PC-3 (cell line): Measurements from ENCODE around the gene ERAP2. TPM values are rescaled to one million over a fixed set of nuclear protein-coding genes. Genes with fewer than 3 reads are reported as not detected.
A peak's percentile ranks its signal among the peaks of the same experiment; 100 is the strongest.

Experiments
- ATAC-seq: fragments of 200-7000 bp; cut with Tn5 transposase; 2 replicates; pipeline ENCODE4 v1.9.1; 2020; ENCODE audit warnings: mild to moderate bottlenecking, moderate library complexity
- BruUV-seq: library from RNA; stranded (reverse); fragments of 400-500 nt; replicated peaks from 2 replicates; lab custom pipeline; 2021; lab: Mats Ljungman, UMichigan
- CTCF ChIA-PET: fragments of 300-600 bp; sonication (Branson Sonifier 250); formaldehyde crosslinking; loops from one replicate; lab custom pipeline; 2022; ENCODE audit warnings: antibody characterized with exemption; lab: Charles Lee
- POLR2A ChIA-PET: fragments of 300-600 bp; sonication (Branson Sonifier 250); formaldehyde crosslinking; loops from one replicate; lab custom pipeline; 2022; ENCODE audit warnings: antibody characterized with exemption; ENCODE audit not compliant: unreplicated experiment; lab: Charles Lee
- DNase-seq: peaks from one replicate; pipeline ENCODE4 v3.0.0-alpha.2; 2015
- H2AFZ ChIP-seq: fragments of 300-600 bp; sonication (generic); 2 replicates; pipeline ENCODE4 v1.6.0; 2016; ENCODE audit warnings: antibody characterized with exemption, low read length
- H3F3A ChIP-seq: fragments of 300-600 bp; sonication (generic); one replicate; pipeline ENCODE4 v1.6.0; 2017; ENCODE audit warnings: antibody characterized with exemption, low read length, control low read depth, mild to moderate bottlenecking; ENCODE audit not compliant: unreplicated experiment
- H3K27ac ChIP-seq: fragments of 300-600 bp; sonication (generic); 2 replicates; pipeline ENCODE4 v1.5.1; 2016; ENCODE audit warnings: mild to moderate bottlenecking, low read length
- H3K27me3 ChIP-seq: fragments of 300-600 bp; sonication (generic); 2 replicates; pipeline ENCODE4 v1.6.1; 2016; ENCODE audit warnings: low read length, mixed read lengths
- H3K36me3 ChIP-seq: fragments of 300-600 bp; sonication (generic); 2 replicates; pipeline ENCODE4 v1.6.1; 2016; ENCODE audit warnings: low read depth, mixed run types, low read length, mixed read lengths
- H3K4me1 ChIP-seq: fragments of 300-600 bp; sonication (generic); 2 replicates; pipeline ENCODE4 v1.5.1; 2016; ENCODE audit warnings: low read length; ENCODE audit not compliant: insufficient read depth
- H3K4me2 ChIP-seq: fragments of 300-600 bp; sonication (generic); 2 replicates; pipeline ENCODE4 v1.6.0; 2016; ENCODE audit warnings: low read length
- H3K4me3 ChIP-seq: fragments of 300-600 bp; sonication (generic); 2 replicates; pipeline ENCODE4 v1.5.1; 2016; ENCODE audit warnings: mild to moderate bottlenecking, low read length, mixed read lengths
- H3K79me2 ChIP-seq: fragments of 300-600 bp; sonication (generic); 2 replicates; pipeline ENCODE4 v1.6.1; 2017; ENCODE audit warnings: low read length, mixed read lengths
- H3K9ac ChIP-seq: fragments of 300-600 bp; sonication (generic); 2 replicates; pipeline ENCODE4 v1.6.0; 2016; ENCODE audit warnings: mild to moderate bottlenecking, low read length
- H3K9me2 ChIP-seq: fragments of 300-600 bp; sonication (generic); replicated peaks from 2 replicates; pipeline ENCODE4 v1.6.1; 2016; ENCODE audit warnings: mixed run types, low read length, mixed read lengths
- H3K9me3 ChIP-seq: fragments of 300-600 bp; sonication (generic); 2 replicates; pipeline ENCODE4 v1.6.1; 2016; ENCODE audit warnings: low read length, mixed read lengths
- H4K20me1 ChIP-seq: fragments of 300-600 bp; sonication (generic); 2 replicates; pipeline ENCODE4 v1.6.1; 2016; ENCODE audit warnings: low read length, mixed read lengths
- CTCF ChIP-seq: fragments of 300-600 bp; sonication (generic); conservative IDR thresholded peaks from 2 replicates; pipeline ENCODE4 v1.5.1; 2017; ENCODE audit warnings: antibody characterized with exemption, low read depth, mild to moderate bottlenecking, low read length
- EZH2 ChIP-seq: fragments of 300-600 bp; sonication (generic); IDR thresholded peaks from one replicate; pipeline ENCODE4 v1.6.1; 2017; ENCODE audit warnings: antibody characterized with exemption, mild to moderate bottlenecking, low read length; ENCODE audit not compliant: unreplicated experiment
- EZH2phosphoT487 ChIP-seq: fragments of 300-600 bp; sonication (generic); IDR thresholded peaks from 2 replicates; pipeline ENCODE4 v1.6.1; 2018; ENCODE audit warnings: mild to moderate bottlenecking, antibody characterized with exemption, low read length, borderline replicate concordance
- intact Hi-C: fragments of 100-400 bp; cut with micrococcal nuclease; formaldehyde crosslinking; loops from 2 replicates; pipeline ENCODE4 v1.9.0; 2023
- total RNA-seq: library from RNA; depleted of rRNA; stranded (reverse); fragments of >200 nt; gene quantifications from 2 replicates; pipeline ENCODE4 v1.2.3, GENCODE V29; 2014

The ERAP2 gene
- total RNA-seq, 1 experiment from 2014 or later, result 9.6 TPM

- no TSS peak for BruUV-seq
- H4K20me1 ChIP-seq, result no peaks in the 10 kb centered on the region
- no peaks in the 10 kb centered on the region for H3F3A ChIP-seq
- H3K4me1 ChIP-seq, result peaks cover 7% of the 10 kb centered on the region; the same call in 1 of the 2 replicates
- H2AFZ ChIP-seq, result no peak overlapping the region
- no peak overlapping the region for H3K9ac ChIP-seq
- H3K79me2 ChIP-seq, result no peaks in the 10 kb centered on the region
- H3K27ac ChIP-seq, result no peak overlapping the region
- no peak overlapping the region for H3K4me2 ChIP-seq
- intact Hi-C loops, result loop anchor here (1.0 to 2.0 kb wide), 5 partner anchors 63 to 293 kb away; partner anchors contain the start of genes ERAP1 and LIX1
- no peak for ATAC-seq
- no peaks in the 10 kb centered on the region for H3K9me3 ChIP-seq
- no peak overlapping the region for H3K4me3 ChIP-seq
- no peaks in the 10 kb centered on the region for H3K36me3 ChIP-seq
- H3K27me3 ChIP-seq, result no peaks in the 10 kb centered on the region
- ChIA-PET POLR2A (no interaction called here), CTCF (interaction anchor here (0.6 to 1.5 kb wide), 10 partner anchors 8 to 273 kb away, joined by 3 to 23 read pairs (median 5); partner anchors contain the start of genes LIX1 and LNPEP)
- DNase-seq, result no peak
- no peaks in the 10 kb centered on the region for H3K9me2 ChIP-seq
- no peak for TF ChIP-seq EZH2
- no peak for TF ChIP-seq EZH2phosphoT487
Observed at GRCh38 chr5:96869372-96869641, 7.0 kb upstream of the ERAP2 start.

GRCh38 chr5:96870094-96871026 is 5.9 kb upstream of the ERAP2 start:
- DNase-seq (peak; percentile 24), ATAC-seq (0 out of 2 replicates have a peak, but pooled peaks have one; percentile 4)
- intact Hi-C loops, result loop anchor here (10.0 kb wide), 1 partner anchor 124 kb away; no protein-coding TSS in a partner anchor
- TF ChIP-seq EZH2 (no peak), EZH2phosphoT487 (no peak), CTCF (no peak)
- Histone ChIP-seq H3K4me3 (no peak overlapping the region), H4K20me1 (no peaks in the 10 kb centered on the region), H3K9me2 (0 out of 2 replicates have a peak, but pooled peaks cover 3% of the 10 kb centered on the region), H3K4me2 (no peak overlapping the region), H3K27ac (no peak overlapping the region), H2AFZ (no peak overlapping the region), H3K4me1 (peaks cover 7% of the 10 kb centered on the region; the same call in 1 of the 2 replicates), H3K36me3 (no peaks in the 10 kb centered on the region), H3K9ac (no peak overlapping the region), H3K9me3 (no peaks in the 10 kb centered on the region), H3K27me3 (no peaks in the 10 kb centered on the region), H3K79me2 (no peaks in the 10 kb centered on the region), H3F3A (no peaks in the 10 kb centered on the region)
- POLR2A ChIA-PET, result no interaction called here
- CTCF ChIA-PET, result interaction anchor here (0.6 kb wide), 1 partner anchor 177 kb away, joined by 3 read pairs; no protein-coding TSS in a partner anchor
- BruUV-seq, result no TSS peak

- POLR2A ChIA-PET, result no interaction called here
- intact Hi-C loops, result loop anchor here (10.0 kb wide), 1 partner anchor 124 kb away; no protein-coding TSS in a partner anchor
- Histone ChIP-seq H3K9me2 (0 out of 2 replicates have a peak, but pooled peaks cover 3% of the 10 kb centered on the region), H3F3A (no peaks in the 10 kb centered on the region), H3K79me2 (no peaks in the 10 kb centered on the region), H3K27ac (no peak overlapping the region), H2AFZ (no peak overlapping the region; the same call in 1 of the 2 replicates), H3K9ac (no peak overlapping the region), H3K4me1 (peaks cover 12% of the 10 kb centered on the region; the same call in 1 of the 2 replicates), H3K4me3 (no peak overlapping the region), H4K20me1 (no peaks in the 10 kb centered on the region), H3K36me3 (no peaks in the 10 kb centered on the region), H3K27me3 (no peaks in the 10 kb centered on the region), H3K4me2 (no peak overlapping the region), H3K9me3 (no peaks in the 10 kb centered on the region)
- ATAC-seq (no peak), DNase-seq (no peak)
- BruUV-seq, result no TSS peak
- TF ChIP-seq EZH2phosphoT487 (no peak), EZH2 (no peak), CTCF (no peak)
- CTCF ChIA-PET, result no interaction called here
Observed at GRCh38 chr5:96871027-96871399, 5.3 kb upstream of the ERAP2 start.
